Stimulated activated CD8-positive, alpha-beta memory T cell treated with anti-CD3 and anti-CD28 coated beads, Interleukin-4, amount 100 ng/mL, for 4 hours (primary cell): ENCODE measurements around the gene C9.
"Not testable (repeated sequence)": the region's sequence is repeated elsewhere in the genome, so short reads cannot be mapped to it uniquely, and the experiment has no call there.

ENCODE experiments used
- DNase-seq, 2 donors: peaks; one replicate each; pipeline ENCODE4 v3.0.0-alpha.2; 2020; ENCODE audit warnings: low read depth in 2 of 2, low spot score in 1 of 2

The C9 gene

GRCh38 chr5:39331861-39332381 is 32.4 kb downstream of the C9 start:
- DNase-seq = no peak

GRCh38 chr5:39328731-39329130 is 35.6 kb downstream of the C9 start:
- DNase-seq = no peak

GRCh38 chr5:39323542-39323941 is 40.8 kb downstream of the C9 start:
- DNase-seq = no peak

- no peak for DNase-seq
These were observed 44.9 kb downstream of the C9 start for GRCh38 chr5:39319395-39319794.

GRCh38 chr5:39316464-39316863 is 47.8 kb downstream of the C9 start:
- not testable (repeated sequence) for DNase-seq

GRCh38 chr5:39315995-39316394 is 48.3 kb downstream of the C9 start:
- DNase-seq = no peak

- DNase-seq = no peak
These were observed 49.7 kb downstream of the C9 start for GRCh38 chr5:39314591-39314990.

- no peak for DNase-seq
These were observed 54.8 kb downstream of the C9 start for GRCh38 chr5:39309534-39309933.

GRCh38 chr5:39302472-39302871 is 61.8 kb downstream of the C9 start:
- no peak for DNase-seq

- DNase-seq = no peak
These were observed 62.9 kb downstream of the C9 start for GRCh38 chr5:39301406-39301805.

GRCh38 chr5:39299962-39300361 is 64.3 kb downstream of the C9 start:
- no peak for DNase-seq

- DNase-seq = no peak
These were observed 69.6 kb downstream of the C9 start for GRCh38 chr5:39294736-39295135.

- no peak for DNase-seq
These were observed 79.7 kb downstream of the C9 start for GRCh38 chr5:39284552-39284951.

- DNase-seq = peak in 1 of 2 donors; percentile 24
These were observed 81.0 kb downstream of the C9 start for GRCh38 chr5:39283231-39283818.

GRCh38 chr5:39282561-39282960 is 81.7 kb downstream of the C9 start:
- DNase-seq = no peak

GRCh38 chr5:39275865-39276264 is 88.4 kb downstream of the C9 start:
- not testable (repeated sequence) for DNase-seq

- DNase-seq = no peak
These were observed 89.8 kb downstream of the C9 start for GRCh38 chr5:39274398-39275085.

GRCh38 chr5:39273314-39273954 is 90.9 kb downstream of the C9 start:
- DNase-seq = no peak

- not testable (repeated sequence) for DNase-seq
These were observed 91.4 kb downstream of the C9 start for GRCh38 chr5:39272869-39273231.

- DNase-seq = no peak
These were observed 94.0 kb downstream of the C9 start for GRCh38 chr5:39270225-39270848.

GRCh38 chr5:39267186-39267585 is 97.1 kb downstream of the C9 start:
- DNase-seq = no peak

GRCh38 chr5:39266442-39266841 is 97.9 kb downstream of the C9 start:
- DNase-seq = no peak
